LNCAP (cell line): Measurements from ENCODE around the gene ARHGAP12.

Experiments
- TF ChIP-seq, protein P1 (sequence below): fragments of 450-650 bp; IDR thresholded peaks from 2 replicates; pipeline ENCODE4 v1.5.1; 2017; ENCODE audit warnings: mild to moderate bottlenecking

ARHGAP12 gene

DNA sequence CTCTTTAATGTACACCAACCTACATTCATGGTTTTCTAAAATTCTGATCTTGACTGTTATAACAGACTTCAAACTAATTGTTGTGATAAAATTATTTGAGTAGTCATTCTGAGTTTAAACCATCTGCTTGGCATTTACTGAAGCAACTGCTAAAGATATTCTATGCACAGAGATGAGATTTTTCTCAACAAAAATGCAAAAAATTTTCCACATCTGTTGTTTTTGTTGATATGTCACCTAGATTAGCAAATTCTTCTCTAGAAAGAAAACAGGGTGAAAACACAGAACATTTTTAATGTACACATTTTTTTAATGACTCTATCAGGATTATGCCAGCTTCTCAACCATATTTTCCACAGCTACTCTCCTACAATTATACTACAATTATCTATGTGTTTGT, 42.7 kb downstream of the ARHGAP12 start:
- TF ChIP-seq, protein P1, sequence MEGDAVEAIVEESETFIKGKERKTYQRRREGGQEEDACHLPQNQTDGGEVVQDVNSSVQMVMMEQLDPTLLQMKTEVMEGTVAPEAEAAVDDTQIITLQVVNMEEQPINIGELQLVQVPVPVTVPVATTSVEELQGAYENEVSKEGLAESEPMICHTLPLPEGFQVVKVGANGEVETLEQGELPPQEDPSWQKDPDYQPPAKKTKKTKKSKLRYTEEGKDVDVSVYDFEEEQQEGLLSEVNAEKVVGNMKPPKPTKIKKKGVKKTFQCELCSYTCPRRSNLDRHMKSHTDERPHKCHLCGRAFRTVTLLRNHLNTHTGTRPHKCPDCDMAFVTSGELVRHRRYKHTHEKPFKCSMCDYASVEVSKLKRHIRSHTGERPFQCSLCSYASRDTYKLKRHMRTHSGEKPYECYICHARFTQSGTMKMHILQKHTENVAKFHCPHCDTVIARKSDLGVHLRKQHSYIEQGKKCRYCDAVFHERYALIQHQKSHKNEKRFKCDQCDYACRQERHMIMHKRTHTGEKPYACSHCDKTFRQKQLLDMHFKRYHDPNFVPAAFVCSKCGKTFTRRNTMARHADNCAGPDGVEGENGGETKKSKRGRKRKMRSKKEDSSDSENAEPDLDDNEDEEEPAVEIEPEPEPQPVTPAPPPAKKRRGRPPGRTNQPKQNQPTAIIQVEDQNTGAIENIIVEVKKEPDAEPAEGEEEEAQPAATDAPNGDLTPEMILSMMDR, result no peak

DNA sequence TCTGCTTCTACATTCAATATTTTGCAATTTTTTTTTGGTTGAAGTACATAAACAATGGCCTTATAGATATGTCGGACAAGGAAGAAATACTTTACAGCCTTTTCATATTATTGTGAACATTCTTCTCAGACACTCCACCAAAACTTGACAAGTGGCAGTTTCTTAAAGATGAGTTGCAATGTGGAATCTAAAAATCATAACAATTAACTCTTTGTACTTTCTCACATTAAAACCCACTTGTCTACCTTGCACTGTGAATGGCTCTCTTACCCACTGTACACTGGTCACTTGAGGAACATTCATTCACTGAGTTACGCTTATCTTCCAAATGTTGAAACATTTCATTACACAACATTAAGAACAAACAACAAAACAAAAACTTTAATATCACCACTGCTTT, 44.2 kb downstream of the ARHGAP12 start:
- TF ChIP-seq, protein P1, result no peak

DNA sequence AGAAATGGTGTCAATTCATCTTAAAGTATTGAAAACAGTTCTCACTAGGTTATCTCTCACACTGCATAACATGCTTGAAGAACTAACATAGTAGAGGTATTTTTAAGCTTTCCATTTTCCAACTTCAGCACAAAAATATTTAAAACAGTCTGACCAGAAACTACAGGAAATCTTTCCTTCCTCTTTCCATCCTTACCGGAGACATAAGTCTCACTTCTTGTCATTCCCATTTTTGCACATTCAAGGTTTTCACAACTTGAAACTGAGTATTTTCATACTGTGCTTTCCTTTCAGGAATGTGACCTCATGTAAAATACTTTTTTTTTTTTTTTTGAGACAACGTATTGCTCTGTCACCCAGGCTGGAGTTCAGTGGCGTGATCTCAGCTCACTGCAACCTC, 45.2 kb downstream of the ARHGAP12 start:
- TF ChIP-seq, protein P1, result no peak

DNA sequence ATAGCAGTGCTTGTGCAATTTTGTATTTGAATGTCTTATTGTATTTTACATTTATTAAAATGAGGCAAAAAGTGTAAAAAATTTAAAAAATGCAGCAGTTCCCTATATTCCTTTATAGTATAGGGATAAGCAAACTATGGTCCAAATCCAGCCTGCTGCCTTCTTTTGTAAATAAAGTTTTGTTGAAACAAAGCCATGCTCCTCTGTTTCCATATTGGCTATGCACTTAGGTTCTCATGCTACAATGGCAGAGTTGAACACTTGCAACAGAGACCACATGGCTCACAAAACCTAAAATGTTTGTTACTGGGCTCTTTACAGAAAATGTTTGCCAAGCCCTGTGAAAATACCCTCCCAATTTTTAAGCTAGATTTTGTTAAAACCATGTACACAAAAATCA, 50.1 kb downstream of the ARHGAP12 start:
- TF ChIP-seq, protein P1, result no peak

DNA sequence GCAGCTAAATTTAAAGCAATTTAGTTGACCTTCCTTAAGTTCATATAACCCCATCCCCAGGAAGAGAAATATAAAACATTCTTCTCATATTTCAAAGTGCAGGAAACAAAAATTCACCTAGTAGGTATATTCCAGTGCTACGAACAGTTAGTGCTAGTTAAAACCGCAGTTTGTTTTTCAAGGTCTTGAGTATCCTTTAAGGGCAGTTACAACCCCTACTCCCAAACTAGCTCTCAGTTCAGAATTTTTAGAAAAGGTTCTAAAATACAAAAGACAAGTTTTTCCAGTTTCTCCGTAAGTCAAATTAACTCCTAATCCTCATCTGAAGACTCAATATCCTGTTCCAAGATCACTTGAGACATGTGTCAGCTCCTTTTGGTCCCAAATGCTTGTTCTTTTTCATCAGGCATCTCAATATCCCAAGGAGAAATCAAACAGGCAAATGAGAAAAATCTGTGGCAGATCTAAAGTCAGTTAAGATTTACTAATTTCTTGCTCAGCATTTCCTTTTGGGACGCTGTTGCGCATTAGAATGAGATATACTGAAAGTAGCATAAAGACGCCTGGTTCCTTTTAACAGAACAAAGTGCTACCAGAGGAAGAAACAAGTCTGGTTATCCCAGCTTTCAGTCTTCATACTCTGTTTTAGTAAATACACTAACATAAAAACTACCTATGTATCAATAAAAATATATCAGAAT, 51.8 kb downstream of the ARHGAP12 start:
- TF ChIP-seq, protein P1, result no peak

DNA sequence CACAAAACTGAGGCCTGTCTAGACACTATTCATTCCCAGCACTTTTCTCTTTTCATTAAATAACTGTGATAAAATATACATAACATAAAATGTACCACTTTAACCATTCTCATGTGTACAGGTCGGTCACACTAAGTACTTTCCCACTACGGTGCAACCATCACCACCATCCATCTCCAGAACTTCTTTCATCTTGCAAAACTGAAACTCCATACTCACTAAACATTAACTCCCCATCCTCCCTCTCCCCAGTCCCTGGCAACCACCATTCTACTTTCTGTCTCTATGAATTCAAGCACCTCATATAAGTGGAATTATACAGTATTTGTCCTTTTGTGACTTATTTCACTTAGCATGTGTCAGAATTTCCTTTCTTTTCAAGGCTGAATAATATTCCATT, 53.0 kb downstream of the ARHGAP12 start:
- TF ChIP-seq, protein P1, result no peak

DNA sequence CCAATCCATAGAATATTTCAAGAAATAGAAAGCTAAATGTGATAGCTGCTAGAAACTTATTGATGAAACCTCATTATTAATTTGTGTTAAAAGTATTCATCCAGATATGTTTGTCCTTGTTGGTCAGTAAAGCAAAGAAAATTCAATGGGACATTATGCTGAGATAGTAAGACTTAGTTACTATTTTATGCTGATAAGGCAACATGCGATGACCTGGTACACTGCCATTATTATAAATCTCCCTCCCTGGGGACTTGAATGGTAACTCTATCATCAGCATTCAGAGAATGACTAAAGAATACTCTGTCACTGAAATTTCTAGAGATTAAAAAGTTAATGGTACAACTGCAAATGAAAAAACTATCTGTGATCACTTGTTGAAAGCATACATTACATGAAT, 54.9 kb downstream of the ARHGAP12 start:
- TF ChIP-seq, protein P1, result no peak
